HFFc6 (cell line): ENCODE results near the gene GABBR2. TPM values are rescaled to one million over a fixed set of nuclear protein-coding genes. Genes with fewer than 3 reads are reported as not detected.

ENCODE experiments used
- DNase-seq: peaks from one replicate; pipeline ENCODE4 v3.0.0-alpha.2; 2018
- H3K27ac Mint-ChIP-seq: 2 replicates; pipeline ENCODE4 v1.8.0; 2020; ENCODE audit warnings: mild to moderate bottlenecking, mixed read lengths
- H3K27me3 Mint-ChIP-seq: 2 replicates; pipeline ENCODE4 v1.8.0; 2021; ENCODE audit warnings: mild to moderate bottlenecking, moderate library complexity, mixed read lengths; ENCODE audit not compliant: insufficient read depth
- H3K36me3 Mint-ChIP-seq: 2 replicates; pipeline ENCODE4 v1.8.0; 2021; ENCODE audit warnings: low read depth, mixed read lengths
- H3K4me1 Mint-ChIP-seq: 2 replicates; pipeline ENCODE4 v1.8.0; 2020; ENCODE audit warnings: low read depth, mixed read lengths
- H3K4me3 Mint-ChIP-seq: 2 replicates; pipeline ENCODE4 v1.8.0; 2020; ENCODE audit warnings: mild to moderate bottlenecking, moderate library complexity, mixed read lengths
- H3K9me3 Mint-ChIP-seq: 2 replicates; pipeline ENCODE4 v1.8.0; 2020; ENCODE audit warnings: mild to moderate bottlenecking, mixed read lengths
- total RNA-seq, 6 experiments: library from RNA; stranded (reverse); fragmentation: NEBNext Ultra II Directional; extraction: Animal tissue kit (Norgen Biotek cat#: 25700); gene quantifications; 2 replicates in 1 of 6; 3 replicates in 5 of 6; pipeline ENCODE4 v1.2.3, GENCODE V29; 2021
- TF ChIP-seq, protein P1 (sequence below): fragments of 200-600 bp; sonication (generic); IDR thresholded peaks from 2 replicates; pipeline ENCODE4 v1.5.0; 2021; ENCODE audit warnings: antibody characterized with exemption, mild to moderate bottlenecking

Gene GABBR2
- total RNA-seq, 6 experiments from 2014 or later: 3.1 to 9.3 (median 7.6) TPM

DNA sequence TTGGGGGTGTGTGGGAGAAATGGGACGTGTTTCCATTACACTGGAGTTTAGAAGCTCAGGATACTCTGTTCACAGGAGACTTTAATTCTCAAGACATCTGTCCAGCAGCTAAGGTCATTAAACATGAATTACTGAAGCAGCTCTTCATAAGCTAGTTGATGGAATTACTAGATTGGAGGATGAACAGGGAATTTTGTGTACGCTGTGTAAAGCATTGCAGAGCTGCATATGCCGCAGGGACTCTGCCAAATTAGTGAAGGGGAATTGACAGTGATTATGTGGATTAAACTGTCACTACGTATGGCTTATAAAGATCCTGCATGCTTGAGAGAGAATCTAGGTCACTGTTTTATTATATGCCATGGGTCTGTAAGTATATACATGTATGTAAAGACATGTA lies 275.8 kb downstream of the GABBR2 start:
- TF ChIP-seq, protein P1, sequence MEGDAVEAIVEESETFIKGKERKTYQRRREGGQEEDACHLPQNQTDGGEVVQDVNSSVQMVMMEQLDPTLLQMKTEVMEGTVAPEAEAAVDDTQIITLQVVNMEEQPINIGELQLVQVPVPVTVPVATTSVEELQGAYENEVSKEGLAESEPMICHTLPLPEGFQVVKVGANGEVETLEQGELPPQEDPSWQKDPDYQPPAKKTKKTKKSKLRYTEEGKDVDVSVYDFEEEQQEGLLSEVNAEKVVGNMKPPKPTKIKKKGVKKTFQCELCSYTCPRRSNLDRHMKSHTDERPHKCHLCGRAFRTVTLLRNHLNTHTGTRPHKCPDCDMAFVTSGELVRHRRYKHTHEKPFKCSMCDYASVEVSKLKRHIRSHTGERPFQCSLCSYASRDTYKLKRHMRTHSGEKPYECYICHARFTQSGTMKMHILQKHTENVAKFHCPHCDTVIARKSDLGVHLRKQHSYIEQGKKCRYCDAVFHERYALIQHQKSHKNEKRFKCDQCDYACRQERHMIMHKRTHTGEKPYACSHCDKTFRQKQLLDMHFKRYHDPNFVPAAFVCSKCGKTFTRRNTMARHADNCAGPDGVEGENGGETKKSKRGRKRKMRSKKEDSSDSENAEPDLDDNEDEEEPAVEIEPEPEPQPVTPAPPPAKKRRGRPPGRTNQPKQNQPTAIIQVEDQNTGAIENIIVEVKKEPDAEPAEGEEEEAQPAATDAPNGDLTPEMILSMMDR: no peak
- H3K4me1 Mint-ChIP-seq: peaks cover 35% of the 10 kb centered on the region
- no peak overlapping the region for H3K4me3 Mint-ChIP-seq
- no peaks in the 10 kb centered on the region for H3K9me3 Mint-ChIP-seq
- H3K27me3 Mint-ChIP-seq: peaks cover 10% of the 10 kb centered on the region
- H3K36me3 Mint-ChIP-seq: peaks cover 7% of the 10 kb centered on the region; the same call in 1 of the 2 replicates
- no peak for DNase-seq
- H3K27ac Mint-ChIP-seq: no peak overlapping the region

DNA sequence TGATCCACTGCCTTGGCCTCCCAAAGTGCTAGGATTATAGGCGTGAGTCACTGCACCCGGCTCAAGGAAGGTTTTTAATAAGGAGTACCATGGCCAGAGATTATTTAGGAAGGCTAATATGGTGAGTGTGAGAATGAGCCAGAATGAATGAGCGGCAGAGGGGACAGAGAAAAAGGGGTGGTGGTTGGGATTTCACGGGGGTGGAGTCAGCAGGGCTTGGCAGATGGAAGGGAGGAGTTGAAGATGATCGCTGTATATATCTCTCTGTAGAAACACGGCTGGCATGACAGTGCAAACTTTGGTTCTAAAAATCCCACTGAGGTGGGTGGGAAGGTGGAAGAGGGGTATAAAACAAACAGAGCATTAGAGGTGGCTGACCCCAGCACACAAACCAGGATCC lies 276.6 kb downstream of the GABBR2 start:
- TF ChIP-seq, protein P1: no peak
- H3K36me3 Mint-ChIP-seq: peaks cover 10% of the 10 kb centered on the region; the same call in 1 of the 2 replicates
- DNase-seq: no peak
- no peaks in the 10 kb centered on the region for H3K9me3 Mint-ChIP-seq
- H3K4me3 Mint-ChIP-seq: no peak overlapping the region
- peaks cover 43% of the 10 kb centered on the region for H3K4me1 Mint-ChIP-seq
- peaks cover 10% of the 10 kb centered on the region for H3K27me3 Mint-ChIP-seq
- H3K27ac Mint-ChIP-seq: no peak overlapping the region

DNA sequence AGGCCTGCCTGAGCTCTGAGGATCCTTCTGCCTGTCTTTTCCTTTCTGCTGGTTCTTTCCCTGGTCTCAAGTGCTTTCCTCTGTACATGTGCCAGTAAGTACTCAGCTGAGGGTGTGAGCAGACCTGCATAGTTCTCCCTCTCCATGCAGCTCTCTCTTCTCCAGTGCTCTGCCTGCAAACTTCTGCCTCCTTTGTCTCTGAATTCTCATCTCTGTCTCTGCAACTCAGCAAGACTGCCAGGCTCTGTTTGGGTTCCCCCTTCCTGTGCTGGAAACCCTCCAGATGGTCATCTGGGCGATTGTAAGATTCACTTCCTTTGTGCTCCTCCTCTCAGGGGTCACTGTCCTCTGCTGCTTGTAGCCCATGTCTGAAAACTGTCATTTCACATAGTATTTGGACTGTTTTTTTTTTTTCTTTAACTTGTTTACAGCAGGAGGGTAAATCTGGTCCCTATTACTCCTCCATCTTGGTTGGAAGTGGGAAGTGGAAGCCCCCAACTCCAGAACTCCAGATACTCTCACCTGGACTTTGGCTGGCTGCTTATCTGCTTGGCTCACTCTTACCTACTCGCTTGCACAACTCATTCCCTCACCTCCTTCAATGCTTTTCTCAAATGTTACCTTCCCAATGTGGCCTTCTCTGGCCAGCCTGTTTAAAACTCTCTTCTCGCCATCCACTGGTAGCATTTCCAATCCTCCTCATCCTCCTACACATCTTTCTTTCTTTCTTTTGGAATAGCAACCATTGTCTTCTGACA lies 278.0 kb downstream of the GABBR2 start:
- Mint-ChIP-seq H3K4me3 (peak overlapping the region; percentile 10; the same call in 1 of the 2 replicates), H3K27me3 (peaks cover 10% of the 10 kb centered on the region), H3K27ac (no peak overlapping the region; the same call in 1 of the 2 replicates), H3K36me3 (peaks cover 10% of the 10 kb centered on the region; the same call in 1 of the 2 replicates), H3K9me3 (no peaks in the 10 kb centered on the region), H3K4me1 (peaks cover 49% of the 10 kb centered on the region)
- DNase-seq: no peak
- TF ChIP-seq, protein P1: no peak

DNA sequence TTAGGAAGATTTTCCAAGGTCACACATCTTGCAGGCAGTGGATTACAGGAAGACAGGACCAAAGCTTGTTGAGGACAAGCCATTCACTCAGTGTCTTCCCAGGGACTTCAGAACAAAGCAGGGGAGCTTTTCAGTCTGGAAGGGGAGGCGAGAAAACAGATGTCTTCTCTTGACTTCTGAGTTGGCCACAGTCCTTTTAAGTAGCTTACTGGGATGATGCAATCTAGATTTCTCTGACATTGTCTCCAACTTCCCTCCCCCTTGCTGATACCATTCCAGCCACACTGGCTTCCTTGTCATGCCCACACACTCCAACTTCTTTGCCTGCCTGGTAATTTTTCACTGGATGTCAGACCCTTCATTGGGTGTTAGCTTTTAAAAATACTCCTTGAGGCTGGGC lies 279.1 kb downstream of the GABBR2 start:
- peaks cover 7% of the 10 kb centered on the region for H3K27me3 Mint-ChIP-seq
- H3K9me3 Mint-ChIP-seq: no peaks in the 10 kb centered on the region
- peak; percentile 43 for DNase-seq
- TF ChIP-seq, protein P1: no peak
- H3K27ac Mint-ChIP-seq: peak overlapping the region; percentile 4
- peaks cover 10% of the 10 kb centered on the region; the same call in 1 of the 2 replicates for H3K36me3 Mint-ChIP-seq
- no peak overlapping the region for H3K4me3 Mint-ChIP-seq
- peaks cover 49% of the 10 kb centered on the region for H3K4me1 Mint-ChIP-seq

DNA sequence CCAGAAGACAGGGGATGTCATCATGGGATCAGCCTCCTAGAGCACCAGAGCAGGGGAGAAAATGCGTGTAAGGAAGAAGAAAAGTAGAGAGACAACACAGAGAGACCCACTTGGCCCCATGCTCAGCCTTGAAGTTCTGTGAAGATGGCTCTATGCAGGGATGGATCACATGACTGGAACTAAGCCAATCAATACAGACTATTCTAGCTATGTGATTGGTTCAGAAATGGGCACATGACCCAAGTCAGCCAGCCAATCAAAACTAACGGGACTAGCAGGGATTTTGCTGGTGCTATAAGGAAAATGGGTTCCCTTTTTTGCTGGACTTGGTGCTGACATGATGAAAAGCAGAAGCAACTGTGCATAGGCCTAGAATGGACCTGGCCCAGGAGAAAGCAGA lies 280.3 kb downstream of the GABBR2 start:
- no peak overlapping the region for H3K4me3 Mint-ChIP-seq
- no peak for DNase-seq
- H3K27me3 Mint-ChIP-seq: peaks cover 6% of the 10 kb centered on the region
- H3K36me3 Mint-ChIP-seq: peaks cover 10% of the 10 kb centered on the region; the same call in 1 of the 2 replicates
- H3K27ac Mint-ChIP-seq: no peak overlapping the region
- TF ChIP-seq, protein P1: no peak
- no peaks in the 10 kb centered on the region for H3K9me3 Mint-ChIP-seq
- peaks cover 49% of the 10 kb centered on the region for H3K4me1 Mint-ChIP-seq
